ENCODE results near the gene TRMT2B.

DNA sequence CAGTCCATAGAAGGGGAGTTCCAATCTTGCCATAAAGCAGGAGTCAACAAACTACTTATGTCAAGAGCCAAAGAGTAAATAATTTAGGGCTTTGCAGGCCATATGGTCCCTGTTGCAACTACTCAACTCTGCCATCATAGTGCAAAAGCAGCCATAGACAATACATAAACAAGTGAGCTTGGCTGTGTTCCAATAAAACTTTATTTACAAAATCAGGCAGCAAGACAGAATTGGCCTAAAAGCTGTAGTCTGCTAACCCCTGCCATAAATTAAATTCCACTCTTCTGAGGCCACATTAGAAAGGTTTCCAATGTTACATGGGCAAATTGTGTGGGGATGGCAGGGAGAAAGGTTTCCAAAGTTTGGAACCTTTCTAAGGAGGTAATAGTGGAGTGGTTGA is 14.7 kb downstream of the TRMT2B start:
- TF ChIP-seq POLR2A (IDR thresholded peaks at IDR 0.05), result no peak
- TF ChIP-seq, protein P1, sequence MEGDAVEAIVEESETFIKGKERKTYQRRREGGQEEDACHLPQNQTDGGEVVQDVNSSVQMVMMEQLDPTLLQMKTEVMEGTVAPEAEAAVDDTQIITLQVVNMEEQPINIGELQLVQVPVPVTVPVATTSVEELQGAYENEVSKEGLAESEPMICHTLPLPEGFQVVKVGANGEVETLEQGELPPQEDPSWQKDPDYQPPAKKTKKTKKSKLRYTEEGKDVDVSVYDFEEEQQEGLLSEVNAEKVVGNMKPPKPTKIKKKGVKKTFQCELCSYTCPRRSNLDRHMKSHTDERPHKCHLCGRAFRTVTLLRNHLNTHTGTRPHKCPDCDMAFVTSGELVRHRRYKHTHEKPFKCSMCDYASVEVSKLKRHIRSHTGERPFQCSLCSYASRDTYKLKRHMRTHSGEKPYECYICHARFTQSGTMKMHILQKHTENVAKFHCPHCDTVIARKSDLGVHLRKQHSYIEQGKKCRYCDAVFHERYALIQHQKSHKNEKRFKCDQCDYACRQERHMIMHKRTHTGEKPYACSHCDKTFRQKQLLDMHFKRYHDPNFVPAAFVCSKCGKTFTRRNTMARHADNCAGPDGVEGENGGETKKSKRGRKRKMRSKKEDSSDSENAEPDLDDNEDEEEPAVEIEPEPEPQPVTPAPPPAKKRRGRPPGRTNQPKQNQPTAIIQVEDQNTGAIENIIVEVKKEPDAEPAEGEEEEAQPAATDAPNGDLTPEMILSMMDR (IDR thresholded peaks at IDR 0.05), result no peak
